Stimulated activated naive CD4-positive, alpha-beta T cell treated with Interleukin-2 at 50 U/mL for 16 hours (primary cell): ENCODE data around the gene TMBIM6.
"Not testable (repeated sequence)": the region's sequence is repeated elsewhere in the genome, so short reads cannot be mapped to it uniquely, and the experiment has no call there.

Experiments
- DNase-seq: peaks from one replicate; lab custom pipeline; 2025; lab: John Stamatoyannopoulos, UW

TMBIM6 gene

DNA sequence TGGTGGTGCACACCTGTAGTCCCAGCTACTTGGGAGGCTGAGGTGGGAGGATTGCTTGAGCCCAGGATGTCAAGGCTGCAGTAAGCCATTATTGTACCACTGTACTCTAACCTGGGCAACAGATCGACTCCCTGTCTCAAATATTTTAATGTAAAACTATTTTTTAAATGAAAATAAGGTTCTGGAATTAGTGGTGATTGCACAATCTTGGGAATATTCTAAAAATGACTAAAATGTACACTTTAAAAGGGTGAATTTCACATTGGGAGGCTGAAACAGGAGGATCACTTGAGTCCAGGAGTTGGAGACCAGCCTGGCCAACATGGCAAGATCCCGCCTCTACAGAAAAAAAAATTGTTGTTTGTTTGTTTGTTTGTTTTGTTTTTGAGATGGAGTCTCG, 12.9 kb upstream of the TMBIM6 start:
- DNase-seq, result no peak

DNA sequence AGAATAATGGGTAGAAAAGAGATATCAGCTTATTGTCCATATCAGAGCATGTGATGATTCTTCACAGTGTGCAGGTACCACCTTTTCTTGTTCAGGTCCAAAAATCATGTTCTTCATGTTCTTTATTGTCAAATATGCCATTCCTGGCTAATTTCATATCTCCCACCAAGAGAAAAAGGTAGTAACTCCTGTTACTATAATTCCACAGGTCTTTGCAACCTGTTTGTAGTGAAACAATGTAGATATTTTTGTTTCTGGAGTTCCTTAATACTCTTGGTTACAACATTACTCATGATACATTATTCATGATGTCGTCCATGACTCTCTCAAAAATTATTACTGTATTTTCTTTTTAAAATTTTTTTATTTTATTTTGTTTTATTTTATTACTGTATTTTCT, 11.3 kb upstream of the TMBIM6 start:
- no peak for DNase-seq

DNA sequence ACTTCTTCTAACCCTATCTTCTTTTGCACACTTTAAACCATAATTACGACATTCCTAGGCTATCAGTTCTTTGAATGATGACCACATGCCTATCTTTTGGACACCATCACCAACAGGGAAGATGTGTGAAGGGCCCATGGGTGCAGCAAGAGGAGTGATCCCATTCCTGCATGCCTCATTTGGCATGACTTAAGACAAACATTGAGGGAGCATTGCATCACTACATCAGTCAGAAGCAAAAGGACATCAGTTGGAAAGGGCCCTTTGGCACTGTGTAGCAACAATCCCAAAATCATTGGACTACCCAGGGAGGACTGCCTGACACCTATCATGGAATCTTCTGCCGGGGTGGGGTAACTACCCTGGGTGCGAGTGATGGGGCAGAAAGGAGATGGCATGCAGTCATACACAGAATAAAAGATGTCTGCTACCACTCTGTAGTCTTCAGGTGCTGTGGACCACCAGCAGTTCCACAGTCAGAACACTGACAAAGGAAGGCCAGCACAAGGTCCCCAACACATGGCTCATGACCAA, 10.7 kb upstream of the TMBIM6 start:
- DNase-seq, result no peak

DNA sequence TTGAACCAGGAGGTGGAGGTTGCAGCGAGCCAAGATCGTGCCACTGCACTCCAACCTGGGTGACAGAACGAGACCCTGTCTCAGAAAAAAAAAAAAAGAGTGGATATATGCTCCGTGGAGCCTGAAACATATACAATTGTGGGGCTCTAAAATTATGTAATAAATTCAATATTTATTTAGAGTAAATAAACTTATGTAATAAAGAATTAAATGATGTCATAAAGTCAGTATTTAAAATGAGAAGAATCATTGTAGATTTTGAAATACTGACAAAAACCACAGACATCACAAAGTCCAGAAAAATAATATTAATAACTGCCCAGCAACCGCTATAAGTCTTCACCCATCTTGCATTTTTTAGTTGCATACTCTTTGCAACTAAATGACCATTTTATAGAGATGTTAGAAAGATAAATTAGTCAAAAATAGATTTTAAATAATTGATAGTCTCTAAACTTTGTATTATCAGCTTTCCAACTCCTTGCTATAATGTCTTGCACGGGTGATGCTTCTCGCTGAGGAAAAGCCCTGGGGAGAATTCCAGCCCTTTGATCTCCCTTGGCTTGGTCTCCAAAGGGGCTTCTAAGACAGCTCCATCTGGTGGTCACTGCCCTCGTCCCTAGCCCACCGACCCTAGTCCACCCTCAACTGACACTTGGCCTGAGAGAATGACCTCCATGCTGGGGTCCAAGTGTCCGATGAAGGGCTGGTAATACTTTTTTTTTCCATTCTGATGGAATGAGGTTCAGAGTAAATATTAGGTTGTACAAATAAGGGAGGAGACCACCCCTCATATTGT, 7.9 kb upstream of the TMBIM6 start:
- no peak for DNase-seq

DNA sequence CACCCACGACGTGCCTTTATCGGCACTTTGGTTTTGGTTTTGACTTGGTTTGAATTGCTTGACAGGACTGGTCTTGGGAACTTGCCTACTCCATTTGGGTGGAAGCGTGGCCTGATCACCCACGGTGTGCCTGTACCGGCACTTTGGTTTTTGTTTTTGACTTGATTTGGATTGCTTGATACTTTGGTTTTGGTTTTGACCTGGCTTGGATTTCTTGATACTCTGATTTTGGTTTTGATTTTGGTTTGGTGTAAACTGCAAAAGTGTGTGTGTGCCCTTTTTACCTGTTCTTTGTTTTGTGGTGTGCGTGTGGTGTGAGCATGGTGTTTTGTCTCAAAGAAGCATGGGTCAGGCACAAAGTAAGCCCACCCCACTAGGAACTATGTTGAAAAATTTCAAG, 6.5 kb upstream of the TMBIM6 start:
- DNase-seq, result not testable (repeated sequence)

DNA sequence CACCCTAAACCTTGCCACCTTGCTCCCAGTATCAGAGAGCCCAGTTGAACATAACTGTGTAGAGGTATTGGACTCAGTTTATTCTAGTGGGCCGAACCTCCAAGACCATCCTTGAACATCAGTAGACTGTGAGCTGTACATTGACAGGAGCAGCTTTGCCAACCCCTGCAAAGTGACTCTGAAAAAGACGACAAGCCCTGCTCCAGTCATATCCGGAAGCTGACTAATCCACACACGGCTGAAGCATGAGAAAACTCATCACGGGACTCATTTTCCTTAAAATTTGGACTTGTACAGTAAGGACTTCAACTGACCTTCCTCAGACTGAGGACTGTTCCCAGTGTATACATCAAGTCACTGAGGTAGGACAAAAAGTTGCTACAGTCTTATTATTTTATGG, 2.6 kb upstream of the TMBIM6 start:
- not testable (repeated sequence) for DNase-seq

DNA sequence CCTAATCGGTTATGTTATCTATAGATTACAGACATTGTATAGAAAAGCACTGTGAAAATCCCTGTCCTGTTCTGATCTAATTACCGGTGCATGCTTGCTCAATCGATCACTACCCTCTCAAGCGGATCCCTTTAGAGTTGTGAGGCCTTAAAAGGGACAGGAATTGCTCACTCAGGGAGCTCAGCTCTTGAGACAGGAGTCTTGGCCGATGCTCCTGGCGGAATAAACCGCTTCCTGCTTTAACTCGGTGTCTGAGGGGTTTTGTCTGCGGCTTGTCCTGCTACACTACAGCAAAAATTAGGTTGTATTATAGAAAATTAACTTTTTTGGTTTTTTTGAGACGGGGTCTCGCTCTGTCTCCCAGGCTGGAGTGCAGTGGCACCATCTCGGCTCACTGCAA, 1.1 kb upstream of the TMBIM6 start:
- not testable (repeated sequence) for DNase-seq

DNA sequence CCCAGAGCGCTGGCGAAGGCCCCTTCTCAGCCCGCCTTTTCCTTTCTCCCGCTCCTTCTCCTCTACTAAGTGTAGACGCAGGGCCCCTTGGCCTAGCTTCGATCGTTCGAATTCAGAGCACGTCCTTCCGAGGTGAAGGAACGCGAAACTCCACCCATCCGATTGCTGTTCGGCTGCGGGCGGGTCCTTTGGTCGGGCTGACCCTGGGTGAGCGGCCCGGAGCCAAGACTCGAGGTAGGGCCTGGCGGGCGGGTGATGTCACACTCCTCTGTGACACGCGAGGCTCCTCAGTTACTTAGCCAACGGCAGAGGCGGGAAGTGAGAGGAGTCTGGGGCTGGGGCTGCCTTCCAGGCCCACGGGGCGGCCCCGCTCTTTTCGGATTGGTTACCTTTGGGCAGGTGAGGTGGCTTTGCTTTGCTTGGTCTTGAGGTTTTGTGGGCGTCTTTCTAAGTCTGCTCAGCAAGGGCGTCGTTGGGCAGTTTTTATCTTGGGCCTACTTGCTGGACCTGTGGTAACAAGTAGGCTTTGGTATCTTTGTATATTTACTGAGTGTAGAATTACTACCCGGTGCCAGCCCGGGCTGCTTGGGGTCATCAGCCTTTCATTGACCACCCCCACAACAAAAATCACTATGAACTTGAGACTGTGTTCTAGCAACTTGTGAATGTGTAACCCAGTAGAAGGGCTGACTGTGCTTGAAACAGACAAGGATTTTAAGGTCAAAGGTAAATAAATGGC, 694 bp downstream of the TMBIM6 start:
- DNase-seq, result peak; percentile 89

DNA sequence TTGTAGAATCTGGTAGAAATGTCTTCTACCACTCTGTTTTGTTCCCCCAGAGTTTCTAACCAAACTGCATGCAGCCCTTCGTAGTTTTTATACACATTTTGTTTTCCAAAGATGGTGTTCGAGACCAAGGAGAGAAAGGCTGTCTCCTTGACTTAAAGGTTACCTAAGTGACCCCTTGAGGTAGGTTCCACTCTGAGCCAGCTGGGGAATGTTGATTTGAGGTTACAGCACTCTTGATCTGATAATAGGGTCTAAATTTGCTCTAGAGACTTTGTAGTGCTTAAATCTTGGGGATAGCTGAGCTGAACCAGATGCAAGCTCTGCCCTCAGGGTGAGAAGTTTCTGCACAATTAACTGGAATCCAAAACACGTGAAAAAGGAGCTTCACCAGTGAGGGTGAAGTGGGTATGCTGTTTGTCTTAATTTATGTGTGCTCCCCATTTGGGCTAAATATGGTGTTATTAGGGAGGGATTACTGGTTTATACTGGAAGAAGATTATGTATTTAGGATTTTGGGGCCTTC, 3.1 kb downstream of the TMBIM6 start:
- no peak for DNase-seq

DNA sequence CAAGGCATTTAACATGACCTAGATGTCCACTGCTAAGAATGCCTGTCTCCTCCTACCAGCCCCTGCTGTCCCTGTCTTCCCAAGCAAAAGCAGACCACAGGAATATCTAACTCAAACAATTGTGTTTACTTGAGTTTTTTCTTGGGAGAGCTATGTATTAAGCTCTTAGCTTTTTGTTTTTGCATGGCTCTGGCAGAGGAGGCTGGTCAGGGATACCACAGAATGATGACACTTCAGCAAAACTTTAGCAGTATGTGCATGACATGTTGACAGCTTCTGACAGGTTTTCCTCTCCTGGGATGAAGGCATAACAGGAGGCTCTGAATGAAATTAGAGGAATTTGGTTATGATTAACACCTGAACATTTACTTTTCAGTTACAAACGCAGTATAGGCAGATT, 6.9 kb downstream of the TMBIM6 start:
- DNase-seq, result no peak

DNA sequence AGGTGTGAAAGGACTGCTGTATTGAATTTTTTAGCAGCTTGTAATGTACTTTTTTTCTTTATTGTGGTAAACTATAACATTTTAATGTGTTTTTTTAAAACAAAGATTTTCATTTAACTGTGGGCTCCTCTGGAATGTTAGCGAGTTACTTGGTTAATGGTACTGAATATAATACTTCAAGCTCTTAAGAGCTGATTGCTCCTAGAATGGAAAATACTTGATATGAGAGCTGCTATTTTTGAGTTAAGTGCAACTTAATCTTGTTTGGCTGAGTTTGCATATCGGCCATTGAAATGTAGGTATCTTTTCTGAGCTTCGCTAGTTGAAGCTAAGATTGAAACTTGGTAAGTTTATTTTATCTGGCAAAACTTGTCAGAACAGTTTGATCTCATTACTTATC, 7.4 kb downstream of the TMBIM6 start:
- DNase-seq, result no peak

DNA sequence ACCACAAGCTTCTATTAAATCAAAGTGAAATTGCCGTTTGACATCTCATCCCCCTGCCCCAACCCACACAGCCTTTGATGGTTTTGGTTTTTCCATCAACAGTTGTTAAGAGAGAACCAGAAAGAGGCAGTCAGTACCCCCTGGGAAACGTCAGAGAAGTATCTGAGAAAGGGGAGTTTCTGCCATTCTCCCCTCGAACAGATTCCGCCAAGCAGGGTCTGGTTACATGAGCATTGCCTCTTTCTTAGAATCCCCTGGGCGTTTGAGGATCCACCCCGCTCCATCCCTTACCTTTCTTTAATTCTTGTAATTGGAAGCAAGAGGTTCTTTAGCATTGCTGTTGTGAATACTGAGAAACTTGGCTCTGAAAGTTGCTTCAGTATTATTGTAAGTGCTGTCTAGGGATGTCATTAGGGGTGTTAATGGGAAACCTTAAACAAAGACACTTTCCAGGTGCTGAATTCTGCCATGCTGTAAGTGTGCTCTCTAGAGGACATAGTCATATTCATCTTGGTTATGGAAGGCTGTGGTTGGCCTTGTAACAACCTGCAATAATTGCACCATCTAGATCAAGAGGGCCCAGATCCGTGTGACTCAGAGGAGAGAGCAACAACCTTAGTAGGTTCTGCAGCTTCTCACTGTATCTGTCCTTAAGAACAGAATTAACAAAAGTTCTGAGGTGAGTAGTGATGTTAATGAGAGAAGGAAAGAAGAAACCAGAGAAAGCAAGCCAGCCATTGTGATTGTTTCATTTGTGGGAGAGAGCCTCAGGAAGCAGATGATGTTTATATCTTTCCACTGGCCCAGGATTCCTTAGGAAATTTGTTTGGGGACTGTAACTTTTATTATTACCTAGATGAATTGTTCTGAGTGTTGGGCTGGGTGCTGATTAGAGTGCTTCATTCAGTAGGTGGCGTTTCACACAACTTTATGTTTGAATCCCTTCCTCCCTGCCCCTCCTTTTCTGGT, 9.0 kb downstream of the TMBIM6 start:
- peak; percentile 51 for DNase-seq

DNA sequence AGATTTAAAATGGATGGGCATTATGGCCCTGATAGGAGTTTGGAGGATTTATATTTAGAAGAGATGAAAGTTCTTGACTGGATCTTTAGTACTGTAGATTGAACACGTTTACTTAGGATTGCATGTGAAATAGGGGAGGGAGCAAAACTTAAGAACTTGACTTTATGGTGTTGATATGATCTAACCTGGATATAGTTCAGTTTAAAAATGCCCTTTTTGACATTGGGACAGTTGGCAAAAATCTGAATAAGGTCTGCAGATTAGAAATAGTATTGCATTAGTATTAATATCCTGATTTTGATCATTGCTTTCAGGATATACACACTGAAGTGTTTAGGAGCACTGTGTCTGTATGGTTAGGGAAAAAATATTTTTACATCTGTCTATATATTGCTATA, 9.6 kb downstream of the TMBIM6 start:
- DNase-seq, result no peak

DNA sequence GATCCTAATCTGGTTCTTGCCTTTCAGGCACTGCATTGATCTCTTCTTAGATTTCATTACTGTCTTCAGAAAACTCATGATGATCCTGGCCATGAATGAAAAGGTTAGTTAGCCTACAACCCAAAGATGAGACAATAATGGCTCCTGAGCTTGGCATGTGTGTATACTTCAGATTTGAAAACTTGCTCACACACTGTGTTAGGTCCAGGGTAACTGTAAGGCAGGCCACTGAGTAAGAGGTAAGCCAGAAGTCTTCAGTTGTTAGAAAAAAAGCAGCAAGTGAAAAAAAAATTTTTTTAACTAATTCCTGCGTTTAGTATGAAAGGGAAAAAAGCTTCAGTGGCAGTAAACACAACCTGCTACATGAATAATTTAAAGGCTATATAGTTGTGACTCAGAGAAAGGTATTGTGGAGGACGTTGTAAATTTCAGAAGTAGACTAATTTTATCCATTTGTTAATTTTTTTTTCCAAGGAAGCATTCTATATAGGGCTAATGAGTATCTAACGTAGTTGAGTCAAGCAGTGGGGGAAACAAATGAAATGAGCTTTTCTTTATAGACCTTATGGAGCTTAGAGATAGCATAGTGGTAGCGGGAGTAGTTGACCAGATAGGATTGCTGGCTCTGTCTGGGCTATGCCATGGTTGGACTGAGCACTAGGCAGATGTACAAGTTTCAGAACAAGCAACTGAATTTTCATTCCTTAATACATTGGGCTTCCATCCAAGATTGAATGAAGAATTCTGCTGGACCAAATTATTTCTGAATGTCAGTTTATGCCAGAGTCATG, 20.5 kb downstream of the TMBIM6 start:
- DNase-seq, result no peak

DNA sequence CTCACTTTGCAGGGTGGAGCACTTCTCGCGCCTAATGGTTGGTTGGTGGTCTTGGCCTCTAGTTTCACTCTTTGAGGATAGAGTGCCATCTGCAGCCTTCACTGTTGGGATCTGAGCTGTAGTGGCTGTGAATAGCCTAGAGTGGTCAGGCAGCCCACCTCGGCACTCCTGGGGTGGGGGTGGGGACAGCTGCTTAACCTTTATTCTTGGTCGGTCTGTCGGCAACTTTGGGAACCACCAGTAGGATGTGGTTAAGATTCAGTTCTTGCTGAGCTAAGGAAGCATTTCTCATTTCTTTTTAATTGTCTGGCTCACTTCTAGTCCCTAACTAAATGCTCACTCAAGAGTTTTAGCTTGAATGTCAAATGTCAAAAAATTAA, 21.1 kb downstream of the TMBIM6 start:
- no peak for DNase-seq

DNA sequence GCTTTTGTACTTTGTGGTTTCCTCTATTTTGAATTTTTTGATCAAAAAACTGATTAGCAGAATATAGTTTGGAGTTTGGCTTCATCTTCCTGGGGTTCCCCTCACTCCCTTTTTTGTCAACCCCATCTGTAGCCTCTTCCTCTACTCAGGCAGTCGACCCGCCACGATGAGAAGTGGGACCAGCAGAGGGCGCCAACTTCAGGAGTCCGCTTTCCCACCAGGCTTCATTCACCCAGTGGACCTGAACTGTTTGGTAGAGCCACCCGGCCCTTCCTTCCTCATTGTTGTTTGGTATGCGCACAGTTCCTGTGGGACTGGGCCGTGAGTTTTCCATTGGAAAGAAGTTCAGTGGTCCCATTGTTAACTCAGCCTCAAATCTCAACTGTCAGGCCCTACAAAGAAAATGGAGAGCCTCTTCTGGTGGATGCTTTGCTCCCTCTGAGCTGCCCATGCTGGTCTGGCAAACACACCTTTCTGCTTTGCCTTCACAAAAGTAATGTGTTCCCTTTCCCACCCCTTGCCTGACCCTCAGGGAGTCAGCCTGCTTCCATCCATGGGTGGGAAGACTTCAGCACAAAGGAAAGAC, 21.7 kb downstream of the TMBIM6 start:
- DNase-seq, result peak; percentile 67

DNA sequence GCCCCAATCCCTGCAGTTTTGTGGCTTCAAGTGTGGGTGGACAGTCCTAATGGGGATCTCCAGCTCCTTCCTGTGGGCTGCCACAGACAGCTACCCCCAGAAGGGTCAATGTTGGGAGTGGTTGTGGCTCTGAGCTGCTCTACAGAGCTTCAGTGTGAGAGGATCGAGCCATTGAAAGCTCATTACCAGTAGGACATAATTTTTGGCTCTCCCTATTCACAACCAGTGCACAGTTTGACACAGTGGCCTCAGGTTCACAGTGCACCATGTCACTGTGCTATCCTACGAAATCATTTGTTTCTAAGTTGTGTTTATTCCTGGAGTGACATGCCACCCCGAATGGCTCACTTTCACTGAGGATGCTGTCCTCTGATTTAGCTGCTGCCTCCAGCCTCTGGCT, 22.8 kb downstream of the TMBIM6 start:
- DNase-seq, result no peak

DNA sequence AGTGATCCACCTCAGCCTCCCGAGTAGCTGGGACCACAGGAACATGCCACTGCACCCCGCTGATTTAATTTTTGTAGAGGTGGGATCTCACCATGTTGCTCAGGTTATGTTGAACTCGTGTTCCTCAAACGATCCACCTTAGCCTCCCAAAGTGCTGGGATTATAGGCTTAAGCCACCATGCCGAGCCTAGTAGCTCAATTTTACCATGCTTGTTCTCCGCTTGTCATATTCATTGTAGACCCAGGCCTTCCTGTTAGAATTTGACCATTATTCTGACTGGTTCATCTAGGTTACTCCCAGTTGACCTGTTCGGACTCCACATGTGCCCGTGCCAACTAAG, 24.7 kb downstream of the TMBIM6 start:
- DNase-seq, result no peak

DNA sequence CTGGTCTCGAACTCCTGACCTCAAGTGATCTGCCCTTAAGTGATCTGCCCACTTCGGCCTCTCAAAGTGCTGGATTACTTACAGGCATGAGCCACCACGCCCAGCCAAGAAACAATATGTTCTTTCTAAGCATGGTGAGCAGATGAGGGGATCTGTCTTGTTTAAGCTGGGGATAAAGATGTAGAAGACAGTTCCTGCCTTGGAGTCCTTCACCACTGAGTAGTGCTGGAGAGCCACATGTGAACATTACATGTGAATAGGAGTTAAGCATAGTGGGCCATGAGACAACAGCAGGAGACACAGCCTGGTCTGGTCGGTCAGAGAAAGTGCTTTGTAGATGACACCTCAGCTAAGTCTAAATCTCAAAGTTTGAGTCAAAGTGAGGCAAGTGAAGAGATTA, 26.0 kb downstream of the TMBIM6 start:
- DNase-seq, result no peak

DNA sequence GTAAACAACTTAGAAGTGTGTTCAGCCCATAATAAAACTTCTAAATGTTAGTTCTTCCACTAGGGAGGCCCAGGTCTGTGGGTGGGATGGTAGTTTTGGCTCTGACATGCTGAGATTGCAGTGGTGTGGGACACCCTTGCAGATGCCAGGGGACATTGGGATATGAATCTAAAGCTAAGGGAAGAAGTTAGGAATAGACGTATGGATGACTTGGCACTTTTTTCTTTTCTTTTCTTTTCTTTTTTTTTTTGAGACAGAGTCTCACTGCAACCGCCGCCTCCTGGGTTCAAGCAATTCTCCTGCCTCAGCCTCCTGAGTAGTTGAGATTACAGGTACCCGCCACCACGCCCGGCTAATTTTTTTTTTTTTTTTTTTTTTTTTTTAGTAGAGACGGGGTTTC, 31.7 kb downstream of the TMBIM6 start:
- not testable (repeated sequence) for DNase-seq

DNA sequence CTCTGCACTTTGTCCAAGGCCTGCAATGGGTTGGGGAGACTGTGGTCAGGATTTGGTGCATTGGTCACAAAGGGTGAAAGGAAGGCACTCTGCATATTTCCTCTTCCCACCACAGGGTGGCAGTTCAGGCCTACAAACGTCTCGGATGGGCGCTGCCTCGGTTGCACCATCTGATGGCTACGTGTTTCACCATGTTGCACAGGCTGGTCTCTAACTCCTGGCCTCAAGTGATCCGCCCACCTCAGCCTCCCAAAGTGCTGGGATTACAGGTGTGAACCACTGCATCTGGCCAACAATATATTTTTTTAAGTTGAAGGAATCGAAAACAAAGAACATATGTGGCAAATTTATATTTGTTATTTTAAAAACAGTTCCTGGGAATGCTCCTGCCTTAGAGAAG, 35.1 kb downstream of the TMBIM6 start:
- peak; percentile 24 for DNase-seq
